ENCODE data around the gene SP140. TPM values are rescaled to one million over a fixed set of nuclear protein-coding genes. Genes with fewer than 3 reads are reported as not detected.
A peak's percentile ranks its signal among the peaks of the same experiment; 100 is the strongest.

SP140 gene
- total and polyA plus RNA-seq, 10 of the 15 experiments (the other 5 are each of a cell fraction or from before 2014, with no cell fraction given): 61.7 to 164 (median 90.7) TPM

DNA sequence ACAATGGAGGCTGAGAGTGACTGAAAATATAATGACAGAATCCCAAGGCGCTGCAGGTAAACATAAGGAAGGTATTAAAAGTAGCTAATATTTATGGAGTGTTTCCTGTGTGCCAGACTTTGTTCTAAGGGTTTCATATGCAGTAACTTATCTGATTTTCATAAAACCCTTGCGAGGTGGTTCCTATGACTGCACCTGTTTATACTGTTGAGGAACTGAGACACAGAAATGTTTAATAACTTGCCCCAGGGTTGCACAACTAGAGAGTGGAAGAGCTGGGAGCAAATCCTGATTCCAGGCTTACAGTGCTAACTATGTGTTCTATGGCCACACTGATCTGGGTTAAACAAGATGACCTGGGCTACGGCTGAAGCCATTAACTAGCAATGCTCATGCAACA, 8.1 kb upstream of the SP140 start:
- BruUV-seq (replicated peaks): no TSS peak
- peaks cover 39% of the 10 kb centered on the region for H3K79me2 ChIP-seq (ENCODE audit: control insufficient read depth, insufficient read depth, low read length)
- H2AFZ ChIP-seq (ENCODE audit: control insufficient read depth, low read depth, low read length): no peak overlapping the region
- H3K4me2 ChIP-seq (ENCODE audit: control insufficient read depth, insufficient read depth): peak overlapping the region; percentile 77
- peak overlapping the region; percentile 95 for H3K27ac ChIP-seq (ENCODE audit: control insufficient read depth, insufficient read depth)
- peaks cover 19% of the 10 kb centered on the region for H3K4me1 ChIP-seq (ENCODE audit: control insufficient read depth, insufficient read depth, low read length)
- ChIA-PET RAD21 (ENCODE audit: unreplicated experiment) (interaction anchor here (0.7 to 4.2 kb wide), 7 partner anchors 8 to 385 kb away, joined by 3 to 30 read pairs (median 8); partner anchors contain the start of gene SP140), POLR2A (interaction anchor here (1.0 to 3.2 kb wide), 5 partner anchors 8 to 254 kb away, joined by 3 to 20 read pairs (median 5); partner anchors contain the start of gene SP140), CTCF (interaction anchor here (1.4 to 4.3 kb wide), 3 partner anchors 10 to 15 kb away, joined by 3 to 36 read pairs (median 6); no protein-coding TSS in a partner anchor), SMC1A (ENCODE audit: uncharacterized antibody, unreplicated experiment) (interaction anchor here (1.2 to 8.5 kb wide), 4 partner anchors 9 to 63 kb away, joined by 4 to 121 read pairs (median 18); partner anchors contain the start of gene SP140)
- peak overlapping the region; percentile 82 for H3K4me3 ChIP-seq
- in situ Hi-C loops (cut with MboI) (no loop called here), intact Hi-C loops (cut with micrococcal nuclease; ENCODE audit: unreplicated experiment) (loop anchor here (2.0 kb wide), 2 partner anchors 15 to 29 kb away; no protein-coding TSS in a partner anchor)
- FAIRE-seq (no peak), DNase-seq (ENCODE audit: low read depth, low spot score) (no peak), ATAC-seq (peak; percentile 36)
- H3K36me3 ChIP-seq (ENCODE audit: control insufficient read depth in 2 of 2, insufficient read depth in 2 of 2, low read length in 1 of 2): peaks cover 8 to 33% of the 10 kb centered on the region in 2 experiments
- H3K9ac ChIP-seq (ENCODE audit: control insufficient read depth, insufficient read depth, low read length): no peak overlapping the region
- WGBS (ENCODE audit: insufficient coverage, insufficient replicate concordance, low lambda C conversion rate, missing lambda C conversion rate): 2% methylated on average over 3 of the region's 3 CpGs
- H3K27me3 ChIP-seq (replicated peaks in 1 of 2; ENCODE audit: control insufficient read depth in 2 of 2, insufficient read depth in 2 of 2, low read length in 1 of 2): no peaks in the 10 kb centered on the region
- H3K9me3 ChIP-seq (replicated peaks; ENCODE audit: control insufficient read depth, insufficient read depth, low read length): no peaks in the 10 kb centered on the region
- TF ChIP-seq IKZF1 (conservative IDR thresholded peaks at IDR 0.05) (0 out of 2 replicates have a peak, but pooled peaks have one; percentile 13), IRF4 (IDR thresholded peaks at IDR 0.05; ENCODE audit: low read depth, low read length) (0 out of 2 replicates have a peak, but pooled peaks have one; percentile 5), SPI1 (IDR thresholded peaks at IDR 0.05; ENCODE audit: borderline replicate concordance, insufficient read depth, low read depth, low read length) (peak; percentile 71), EED (IDR thresholded peaks at IDR 0.05; ENCODE audit: low read depth) (0 out of 2 replicates have a peak, but pooled peaks have one; percentile 29)
- TF ChIP-seq, protein P1, sequence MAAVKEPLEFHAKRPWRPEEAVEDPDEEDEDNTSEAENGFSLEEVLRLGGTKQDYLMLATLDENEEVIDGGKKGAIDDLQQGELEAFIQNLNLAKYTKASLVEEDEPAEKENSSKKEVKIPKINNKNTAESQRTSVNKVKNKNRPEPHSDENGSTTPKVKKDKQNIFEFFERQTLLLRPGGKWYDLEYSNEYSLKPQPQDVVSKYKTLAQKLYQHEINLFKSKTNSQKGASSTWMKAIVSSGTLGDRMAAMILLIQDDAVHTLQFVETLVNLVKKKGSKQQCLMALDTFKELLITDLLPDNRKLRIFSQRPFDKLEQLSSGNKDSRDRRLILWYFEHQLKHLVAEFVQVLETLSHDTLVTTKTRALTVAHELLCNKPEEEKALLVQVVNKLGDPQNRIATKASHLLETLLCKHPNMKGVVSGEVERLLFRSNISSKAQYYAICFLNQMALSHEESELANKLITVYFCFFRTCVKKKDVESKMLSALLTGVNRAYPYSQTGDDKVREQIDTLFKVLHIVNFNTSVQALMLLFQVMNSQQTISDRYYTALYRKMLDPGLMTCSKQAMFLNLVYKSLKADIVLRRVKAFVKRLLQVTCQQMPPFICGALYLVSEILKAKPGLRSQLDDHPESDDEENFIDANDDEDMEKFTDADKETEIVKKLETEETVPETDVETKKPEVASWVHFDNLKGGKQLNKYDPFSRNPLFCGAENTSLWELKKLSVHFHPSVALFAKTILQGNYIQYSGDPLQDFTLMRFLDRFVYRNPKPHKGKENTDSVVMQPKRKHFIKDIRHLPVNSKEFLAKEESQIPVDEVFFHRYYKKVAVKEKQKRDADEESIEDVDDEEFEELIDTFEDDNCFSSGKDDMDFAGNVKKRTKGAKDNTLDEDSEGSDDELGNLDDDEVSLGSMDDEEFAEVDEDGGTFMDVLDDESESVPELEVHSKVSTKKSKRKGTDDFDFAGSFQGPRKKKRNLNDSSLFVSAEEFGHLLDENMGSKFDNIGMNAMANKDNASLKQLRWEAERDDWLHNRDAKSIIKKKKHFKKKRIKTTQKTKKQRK (IDR thresholded peaks at IDR 0.05; ENCODE audit: low read depth, low read length): no peak
- 0 out of 2 replicates have a peak, but pooled peaks cover 2% of the 10 kb centered on the region for H4K20me1 ChIP-seq (ENCODE audit: control insufficient read depth, insufficient read depth)

Data from GM12878 (cell line).